Colonic mucosa (tissue), 4 donors: ENCODE results near the gene HAL. TPM values are rescaled to one million over a fixed set of nuclear protein-coding genes. Genes with fewer than 3 reads are reported as not detected.

Experiments
- DNase-seq: peaks from one replicate; pipeline ENCODE4 v3.0.0-alpha.2; 2020
- H3K27ac ChIP-seq: fragments of 200-600 bp; one replicate; pipeline ENCODE4 v1.8.0; 2021
- H3K27me3 ChIP-seq: fragments of 200-600 bp; one replicate; pipeline ENCODE4 v1.8.0; 2021
- H3K36me3 ChIP-seq: fragments of 200-600 bp; one replicate; pipeline ENCODE4 v1.8.0; 2021
- H3K4me1 ChIP-seq: fragments of 200-600 bp; one replicate; pipeline ENCODE4 v1.8.0; 2021; ENCODE audit warnings: mild to moderate bottlenecking
- H3K4me3 ChIP-seq: fragments of 200-600 bp; one replicate; pipeline ENCODE4 v1.8.0; 2021
- H3K9ac ChIP-seq, 2 donors: one replicate each; pipeline ENCODE4 v1.7.0; 2013; ENCODE audit warnings: control low read depth in 2 of 2, low read depth in 2 of 2, low read length in 2 of 2
- H3K9me3 ChIP-seq: fragments of 200-600 bp; one replicate; pipeline ENCODE4 v1.8.0; 2021
- CTCF ChIP-seq: fragments of 200-600 bp; IDR thresholded peaks from one replicate; pipeline ENCODE4 v1.8.0; 2022; ENCODE audit warnings: antibody characterized with exemption, mild to moderate bottlenecking
- intact Hi-C: fragments of 100-400 bp; cut with DNase I; formaldehyde crosslinking; loops from one replicate; pipeline ENCODE4 v1.14.1; 2022
- total RNA-seq, 2 donors: library from RNA; stranded (reverse); fragmentation: NEBNext Ultra II Directional in 1 of 2; extraction: Animal tissue kit (Norgen Biotek cat#: 25700) in 1 of 2; gene quantifications; one replicate each; pipeline ENCODE4 v1.2.1, GENCODE V29; 2021
- donor health status: healthy.
- donor health status: DM: no; HTN: no; CAD: no.
- donor health status: DM: no; HTN: no; CAD: no.

The HAL gene
- total RNA-seq, result 1 to 10 TPM in 1 of 2 donors, under 1 TPM in 1; 0.91 to 1.1 TPM

- no peaks in the 10 kb centered on the region for H3K4me1 ChIP-seq
- no peak for TF ChIP-seq CTCF
- no peak within 1 kb of the TSS for H3K4me3 ChIP-seq
- H3K27me3 ChIP-seq, result no peaks in the 10 kb centered on the region
- H3K36me3 ChIP-seq, result no peaks in the 10 kb centered on the region
- H3K27ac ChIP-seq, result no peak within 1 kb of the TSS
- H3K9ac ChIP-seq, result no peak within 1 kb of the TSS
- DNase-seq, result peak; percentile 26
- intact Hi-C loops, result no loop called here
- no peaks in the 10 kb centered on the region for H3K9me3 ChIP-seq
These were observed at the start of gene HAL for GRCh38 chr12:95996034-95996658. Gene HAL, minus strand, starts transcription at chr12:95996344. Its CDS starts 434 bp downstream, at chr12:95995910.

GRCh38 chr12:96045566-96045965 lies 49.4 kb upstream of the HAL start:
- no peak for TF ChIP-seq CTCF
- Histone ChIP-seq H3K4me3 (no peak overlapping the region), H3K9ac (no peak overlapping the region), H3K36me3 (no peaks in the 10 kb centered on the region), H3K4me1 (peaks cover 5% of the 10 kb centered on the region), H3K27me3 (no peaks in the 10 kb centered on the region), H3K9me3 (no peaks in the 10 kb centered on the region), H3K27ac (no peak overlapping the region)
- intact Hi-C loops, result no loop called here
- DNase-seq, result no peak

GRCh38 chr12:96044943-96045290 lies 48.8 kb upstream of the HAL start:
- DNase-seq, result no peak
- Histone ChIP-seq H3K27ac (no peak overlapping the region), H3K9me3 (no peaks in the 10 kb centered on the region), H3K4me3 (no peak overlapping the region), H3K27me3 (no peaks in the 10 kb centered on the region), H3K36me3 (no peaks in the 10 kb centered on the region), H3K4me1 (peaks cover 5% of the 10 kb centered on the region), H3K9ac (no peak overlapping the region)
- no peak for TF ChIP-seq CTCF
- intact Hi-C loops, result no loop called here

GRCh38 chr12:96044017-96044942 lies 48.1 kb upstream of the HAL start:
- H3K4me1 ChIP-seq, result peaks cover 5% of the 10 kb centered on the region
- intact Hi-C loops, result no loop called here
- no peak for TF ChIP-seq CTCF
- no peak overlapping the region for H3K27ac ChIP-seq
- no peak overlapping the region for H3K9ac ChIP-seq
- H3K27me3 ChIP-seq, result no peaks in the 10 kb centered on the region
- no peaks in the 10 kb centered on the region for H3K9me3 ChIP-seq
- DNase-seq, result no peak
- H3K36me3 ChIP-seq, result no peaks in the 10 kb centered on the region
- no peak overlapping the region for H3K4me3 ChIP-seq

- no peak overlapping the region for H3K27ac ChIP-seq
- DNase-seq, result no peak
- intact Hi-C loops, result no loop called here
- no peak overlapping the region for H3K9ac ChIP-seq
- H3K9me3 ChIP-seq, result no peaks in the 10 kb centered on the region
- no peaks in the 10 kb centered on the region for H3K27me3 ChIP-seq
- TF ChIP-seq CTCF, result no peak
- H3K36me3 ChIP-seq, result no peaks in the 10 kb centered on the region
- H3K4me3 ChIP-seq, result no peak overlapping the region
- no peaks in the 10 kb centered on the region for H3K4me1 ChIP-seq
These were observed 45.0 kb upstream of the HAL start for GRCh38 chr12:96041181-96041580.
